ENCODE measurements around the gene CACNA1E.

The CACNA1E gene

DNA sequence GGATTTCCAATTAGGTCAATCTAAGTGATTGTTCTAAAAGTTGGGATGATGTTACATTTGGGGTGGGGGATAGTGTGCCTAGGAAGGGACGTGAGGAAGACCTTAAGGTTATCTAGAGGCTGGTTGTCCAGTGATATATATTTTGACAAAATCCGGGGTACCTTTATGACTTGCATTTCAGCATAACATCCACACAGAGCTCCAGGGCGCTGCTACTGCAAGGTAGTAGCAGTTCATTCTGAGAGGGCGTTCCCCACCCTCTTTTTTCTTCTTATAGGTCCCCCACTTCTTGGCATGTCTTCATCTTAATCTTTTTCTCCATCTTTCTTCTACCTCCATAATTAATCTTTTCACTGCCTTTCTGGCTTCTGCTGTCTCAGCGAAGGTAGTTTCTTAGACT lies 161.9 kb downstream of the CACNA1E start:
- DNase-seq, result no peak

DNA sequence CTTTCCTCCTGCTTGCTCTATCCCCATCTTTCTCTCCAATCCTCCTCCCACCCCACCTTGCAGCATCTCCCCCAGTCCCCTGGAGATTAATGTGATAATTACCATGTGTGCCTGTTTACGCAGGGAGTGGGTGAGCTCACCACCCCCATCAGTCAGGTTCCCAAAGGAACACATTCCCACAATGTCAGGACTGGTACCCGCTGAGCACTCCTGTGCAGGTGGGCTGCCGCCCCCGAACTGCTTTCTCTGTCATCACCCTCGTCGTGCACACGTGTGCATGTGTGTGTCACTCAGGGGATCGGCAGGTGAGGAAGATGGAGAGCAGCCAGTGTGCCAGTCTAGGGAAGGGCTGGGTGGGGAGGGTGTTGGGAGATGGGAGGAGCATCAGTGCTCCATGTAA lies 163.4 kb downstream of the CACNA1E start:
- no peak for DNase-seq

DNA sequence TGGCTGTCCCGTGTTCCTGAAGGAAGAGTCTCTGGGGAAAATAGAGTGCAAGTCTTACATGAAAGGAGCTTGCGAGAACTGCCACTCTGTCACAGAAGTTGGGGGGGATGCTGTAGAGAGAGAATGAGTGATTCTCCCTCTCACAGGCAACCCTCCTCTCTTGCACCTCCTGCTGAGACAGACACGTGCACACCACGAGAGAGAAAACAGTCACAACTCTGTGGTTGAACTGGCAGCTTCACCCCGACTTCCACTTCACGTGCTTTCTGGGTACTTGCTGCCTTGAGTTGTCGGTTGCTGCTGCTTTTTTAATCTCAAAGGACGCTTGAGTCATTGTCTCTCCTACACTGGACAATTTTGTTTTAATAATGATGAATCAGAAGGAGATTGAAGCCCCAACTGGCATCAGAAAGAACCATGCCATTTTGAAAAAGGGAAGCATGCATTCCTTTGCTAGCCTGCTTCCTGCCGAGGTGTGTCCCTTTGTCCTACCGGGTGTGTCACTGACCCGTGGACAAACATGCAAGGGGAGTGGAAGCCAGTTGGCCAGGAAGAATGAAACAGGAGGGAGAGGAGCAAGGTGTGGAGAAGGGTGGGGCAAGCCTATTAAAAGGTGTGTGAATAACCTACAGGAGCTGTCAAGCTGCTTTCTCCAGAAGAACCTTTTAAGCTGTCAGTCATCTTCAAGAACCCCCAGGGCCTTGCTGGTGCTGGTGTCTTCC lies 164.2 kb downstream of the CACNA1E start:
- DNase-seq, result no peak

DNA sequence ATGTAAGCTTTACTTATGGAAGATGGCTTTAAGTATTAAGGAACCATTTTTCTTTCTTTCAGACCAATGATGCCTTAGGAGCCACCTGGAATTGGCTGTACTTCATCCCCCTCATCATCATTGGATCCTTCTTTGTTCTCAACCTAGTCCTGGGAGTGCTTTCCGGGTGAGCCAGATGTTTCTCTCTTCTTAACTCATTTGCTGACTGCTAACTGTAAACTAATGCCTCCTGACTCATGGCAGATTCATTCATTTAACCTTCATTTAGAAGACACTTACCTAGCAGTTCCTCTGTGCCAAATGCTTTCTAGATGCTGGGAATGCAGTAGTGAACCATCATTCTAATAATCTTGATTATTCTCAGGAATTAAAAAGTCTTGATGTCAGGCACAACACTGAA lies 168.0 kb downstream of the CACNA1E start:
- DNase-seq, result no peak

DNA sequence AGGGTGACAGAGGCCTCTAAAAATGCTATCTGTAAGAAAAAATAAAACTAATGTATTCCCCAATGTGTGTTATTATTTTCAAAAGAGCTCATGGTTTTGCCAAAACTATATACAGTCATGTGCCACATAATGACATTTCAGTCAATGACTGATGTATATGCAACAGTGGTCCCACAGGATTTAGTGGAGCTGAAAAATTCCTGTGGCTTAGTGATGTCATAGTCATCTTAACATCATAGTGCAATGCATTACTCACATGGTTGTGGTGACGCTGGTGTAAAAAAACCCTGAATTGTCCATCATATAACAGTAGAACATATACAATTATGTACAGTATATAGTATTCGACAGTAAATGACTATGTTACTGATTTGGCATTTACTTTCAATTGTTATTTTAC lies 172.4 kb downstream of the CACNA1E start:
- DNase-seq, result no peak

DNA sequence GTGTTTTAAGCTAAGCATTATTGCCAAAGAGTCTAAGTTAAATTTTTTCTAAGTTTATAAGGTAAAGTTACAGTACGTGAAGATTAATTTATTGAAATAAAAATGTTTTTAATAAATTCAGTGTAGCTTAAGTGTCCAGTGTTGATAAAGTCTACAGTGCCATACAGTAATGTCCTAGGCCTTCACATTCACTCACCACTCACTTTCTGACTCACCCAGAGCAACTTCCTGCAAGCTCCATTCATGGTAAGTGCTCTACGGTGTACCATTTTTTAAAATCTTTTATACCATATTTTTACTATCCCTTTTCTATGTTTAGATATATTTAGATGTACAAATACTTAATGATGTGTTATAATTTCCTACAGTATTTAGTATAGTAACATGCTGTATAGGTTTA lies 173.2 kb downstream of the CACNA1E start:
- DNase-seq, result no peak

DNA sequence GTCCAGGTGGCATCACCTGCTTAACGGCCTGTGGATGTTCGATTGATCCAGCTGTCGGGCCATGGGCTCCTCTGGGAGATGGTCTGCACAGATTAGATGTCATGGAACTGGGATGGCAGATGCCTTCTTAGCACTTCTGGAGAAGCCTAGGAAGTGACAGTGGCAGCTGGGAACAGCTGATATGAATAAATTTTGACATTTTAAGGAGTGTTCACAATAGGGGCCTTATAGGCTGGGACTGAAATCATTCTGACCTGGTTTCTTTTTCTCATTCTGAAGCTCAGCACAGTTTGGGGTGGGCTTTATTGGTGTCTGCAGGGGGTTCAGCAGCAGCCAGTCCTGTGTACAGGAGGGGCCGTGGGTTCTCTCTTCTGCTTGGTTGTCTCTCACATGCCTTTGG lies 175.3 kb downstream of the CACNA1E start:
- DNase-seq, result no peak

DNA sequence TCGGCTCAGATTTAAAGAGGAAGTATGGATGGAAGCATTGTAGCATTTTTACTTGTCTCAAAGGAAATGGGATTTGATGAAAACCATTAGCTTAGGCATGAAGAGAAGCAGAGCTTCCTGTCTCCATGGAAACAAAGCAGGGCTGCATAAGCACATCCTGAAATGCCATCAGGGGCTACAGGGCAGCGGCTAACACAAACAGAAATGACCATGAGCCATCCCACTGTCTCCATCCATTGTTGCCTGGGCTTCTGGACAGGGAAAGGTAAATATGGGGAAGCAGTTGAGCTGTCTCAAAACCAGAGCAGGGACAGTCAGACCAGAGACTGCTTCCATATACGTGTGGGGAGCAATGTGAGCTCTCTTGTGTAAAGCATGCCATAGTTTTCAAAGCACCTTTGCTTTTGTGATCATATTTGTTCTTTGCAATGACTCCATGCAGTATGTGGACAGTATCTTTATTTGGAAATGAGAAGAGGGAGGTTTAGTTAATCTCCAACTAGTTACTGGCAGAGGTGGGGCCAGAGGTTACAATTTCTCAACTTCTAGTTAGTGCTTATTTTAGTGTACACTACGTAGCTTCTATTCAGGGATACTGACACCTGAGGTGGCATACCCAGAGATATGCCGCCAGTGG lies 176.1 kb downstream of the CACNA1E start:
- no peak for DNase-seq

DNA sequence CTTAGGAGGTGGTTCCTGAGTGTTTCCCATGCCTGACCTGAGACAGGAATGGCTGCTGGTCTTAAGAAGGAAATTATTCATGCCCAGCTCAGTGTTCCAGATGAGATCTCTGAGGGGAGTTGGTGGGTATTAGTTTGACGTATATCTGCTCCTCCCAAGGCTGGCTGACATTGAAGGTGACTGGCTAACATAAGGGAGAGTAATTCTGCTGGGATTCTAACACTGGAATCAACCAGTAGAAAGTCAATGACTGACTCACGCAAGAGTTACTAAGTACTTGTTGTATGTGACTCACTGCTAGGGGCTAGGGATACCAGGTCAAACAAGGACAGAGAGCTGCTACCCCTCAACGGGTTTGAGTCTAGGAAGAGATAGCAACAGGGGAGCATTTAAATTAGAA lies 177.3 kb downstream of the CACNA1E start:
- no peak for DNase-seq

DNA sequence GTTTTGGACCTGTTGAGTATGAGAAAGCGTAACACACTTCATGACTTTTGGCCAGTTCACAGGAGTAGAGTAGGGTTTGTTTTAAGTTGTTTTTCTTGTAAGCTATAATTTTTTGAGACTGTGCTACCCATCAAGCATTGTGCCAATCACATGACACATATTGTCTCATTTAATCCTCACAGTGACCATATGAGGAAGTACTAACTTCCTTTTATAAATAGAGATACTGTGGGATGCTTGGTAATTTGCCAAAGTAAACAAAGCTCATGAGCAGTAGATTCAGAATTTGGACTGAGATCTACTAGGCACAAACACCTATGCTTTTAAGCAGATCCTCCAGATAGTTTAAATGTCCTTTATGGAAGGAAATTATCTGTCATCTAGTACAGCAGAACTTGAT lies 178.3 kb downstream of the CACNA1E start:
- no peak for DNase-seq

DNA sequence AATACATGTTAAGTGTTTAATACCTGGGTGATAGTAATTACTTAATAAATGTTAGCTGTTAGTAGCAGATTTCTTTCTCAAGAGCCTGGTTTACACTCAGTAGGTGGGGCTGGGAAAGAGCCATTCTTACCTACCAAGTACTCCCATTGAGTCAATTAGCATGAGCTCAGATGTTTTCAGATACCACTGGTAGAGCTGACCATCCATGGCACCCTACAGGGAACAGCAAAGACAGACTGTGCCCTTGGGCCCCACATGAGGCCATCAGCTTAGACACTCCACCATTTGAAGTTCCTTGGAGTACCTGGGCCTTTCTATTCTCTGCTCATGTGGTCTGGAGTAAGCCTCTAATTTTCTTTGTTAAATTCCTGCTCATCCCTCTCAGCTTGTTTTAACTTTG lies 179.3 kb downstream of the CACNA1E start:
- no peak for DNase-seq

DNA sequence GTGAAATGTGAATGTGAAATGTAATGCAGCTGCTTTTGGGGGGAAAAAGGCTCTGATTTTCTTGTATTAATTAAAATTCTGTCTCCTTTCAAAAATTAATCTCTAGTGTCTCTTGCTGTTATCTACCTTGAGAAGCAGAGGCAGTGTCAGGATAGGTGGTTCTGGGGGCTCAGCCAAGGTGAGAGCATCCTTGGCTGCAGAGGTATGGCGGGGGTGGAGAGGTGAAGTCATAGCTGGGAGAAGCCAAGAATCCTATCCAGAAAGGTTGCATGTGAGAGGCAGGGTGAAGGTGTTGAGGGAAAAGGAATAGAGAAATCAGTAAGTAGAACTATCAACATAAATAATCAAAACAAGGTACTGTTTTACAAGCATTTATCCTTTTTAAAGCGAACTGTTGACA lies 181.2 kb downstream of the CACNA1E start:
- DNase-seq, result no peak

DNA sequence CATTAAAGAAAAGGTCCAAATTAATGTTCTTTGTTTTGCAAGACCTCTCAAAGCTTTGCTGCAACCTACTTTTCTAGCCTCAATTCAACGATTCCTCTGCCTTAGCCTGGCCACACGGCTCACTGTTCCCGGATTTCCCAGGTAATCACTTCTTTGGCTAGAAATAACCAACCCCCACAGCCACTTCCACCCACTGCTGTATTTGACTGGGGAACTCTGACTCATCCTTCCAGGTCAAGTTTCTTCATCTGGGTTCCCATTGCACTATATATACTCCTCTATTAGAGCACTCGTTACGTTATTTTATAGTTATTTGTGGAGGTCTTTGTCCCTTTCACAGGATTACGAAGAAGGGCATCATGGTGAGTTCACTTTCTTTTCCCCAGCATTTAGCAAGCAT lies 185.9 kb downstream of the CACNA1E start:
- DNase-seq, result no peak

DNA sequence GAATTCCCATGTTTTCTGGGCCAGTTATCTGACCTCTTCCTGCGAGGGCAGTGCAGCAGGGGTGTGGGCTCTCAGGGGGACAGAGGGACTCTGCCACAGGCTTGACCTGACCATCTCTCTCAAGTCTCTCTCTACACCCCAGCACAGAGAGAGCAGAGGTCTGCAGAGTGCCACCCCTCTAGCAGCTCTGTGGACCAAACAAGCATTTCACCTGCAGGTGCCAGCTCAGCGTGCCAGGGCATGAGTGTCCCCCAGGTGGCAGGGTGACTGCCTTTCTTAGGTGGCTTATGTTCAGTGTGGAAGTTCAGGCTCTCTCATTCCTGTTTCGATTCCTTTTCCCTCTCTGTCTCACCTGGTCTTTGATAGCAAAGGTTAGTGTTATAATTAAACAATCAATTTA lies 191.3 kb downstream of the CACNA1E start:
- DNase-seq, result no peak

DNA sequence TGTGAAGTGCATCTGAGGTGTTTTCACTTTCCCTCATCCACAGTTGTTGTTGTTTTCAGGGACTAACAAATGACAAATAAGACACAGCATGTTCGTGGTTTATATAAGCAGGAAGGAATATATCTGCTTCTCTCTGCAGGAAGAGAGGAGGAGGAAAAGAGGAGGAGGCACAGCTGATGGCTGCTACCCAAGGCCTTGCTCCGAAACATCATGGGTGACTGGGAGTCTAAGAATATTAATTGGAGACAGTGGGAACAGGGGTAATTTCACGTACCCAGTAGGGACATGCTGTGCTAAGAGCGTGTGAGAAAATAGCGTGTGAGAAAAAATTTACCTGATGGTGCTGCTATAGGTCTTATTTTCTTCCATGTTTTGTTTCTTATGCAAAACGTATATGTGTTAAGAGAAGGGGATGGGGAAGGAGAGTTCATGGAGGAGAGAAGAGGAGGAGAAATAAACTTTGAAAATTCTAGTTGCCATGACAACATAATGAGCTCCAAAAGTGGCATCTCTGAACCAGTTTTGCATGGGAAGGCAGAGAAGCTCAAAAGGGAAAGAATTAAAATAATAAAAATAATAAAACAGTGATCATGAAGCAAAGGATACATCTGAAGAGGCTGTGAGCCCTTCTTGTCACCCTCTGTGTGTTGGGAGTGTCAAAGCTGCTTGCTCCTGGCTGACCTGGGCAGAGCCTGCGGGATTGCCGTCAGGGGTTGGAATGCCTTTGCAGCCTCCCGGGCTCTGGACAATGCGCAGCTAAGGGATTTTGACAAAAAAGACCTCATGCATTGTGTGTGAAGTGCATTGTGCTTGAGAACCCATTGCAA lies 192.0 kb downstream of the CACNA1E start:
- DNase-seq, result no peak

DNA sequence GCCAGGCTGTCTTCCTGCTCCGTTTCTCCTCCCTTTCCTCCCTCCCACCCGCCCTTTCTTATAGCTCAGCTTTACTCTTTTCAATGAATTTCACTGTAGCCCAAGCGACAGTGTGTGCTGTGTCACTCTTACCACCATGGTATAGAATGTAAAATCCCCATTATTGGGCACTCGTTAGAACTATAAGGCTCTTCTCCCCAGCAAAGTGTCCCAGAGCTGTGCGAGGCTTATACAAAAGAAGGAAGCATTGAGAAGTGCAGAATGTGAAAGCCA lies 192.5 kb downstream of the CACNA1E start:
- DNase-seq, result no peak

DNA sequence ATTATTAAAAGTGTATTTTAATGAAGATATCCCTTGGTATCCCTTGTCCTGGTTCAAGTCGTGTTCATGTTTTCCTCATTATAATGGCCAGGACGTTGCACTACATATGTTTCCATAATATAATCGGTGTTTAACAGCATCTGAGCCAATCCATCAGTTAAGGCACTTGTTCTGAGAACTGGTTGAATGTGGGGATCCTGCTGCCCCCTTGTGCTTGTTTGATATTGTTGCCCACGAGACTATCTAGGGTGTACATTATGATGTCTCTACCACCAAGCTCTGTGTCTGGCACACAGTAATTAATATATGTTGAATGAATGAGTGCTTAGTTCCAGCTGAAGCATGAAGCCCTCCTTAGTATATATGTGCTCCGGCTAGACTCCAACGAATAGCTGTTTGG lies 193.0 kb downstream of the CACNA1E start:
- DNase-seq, result peak; percentile 21

DNA sequence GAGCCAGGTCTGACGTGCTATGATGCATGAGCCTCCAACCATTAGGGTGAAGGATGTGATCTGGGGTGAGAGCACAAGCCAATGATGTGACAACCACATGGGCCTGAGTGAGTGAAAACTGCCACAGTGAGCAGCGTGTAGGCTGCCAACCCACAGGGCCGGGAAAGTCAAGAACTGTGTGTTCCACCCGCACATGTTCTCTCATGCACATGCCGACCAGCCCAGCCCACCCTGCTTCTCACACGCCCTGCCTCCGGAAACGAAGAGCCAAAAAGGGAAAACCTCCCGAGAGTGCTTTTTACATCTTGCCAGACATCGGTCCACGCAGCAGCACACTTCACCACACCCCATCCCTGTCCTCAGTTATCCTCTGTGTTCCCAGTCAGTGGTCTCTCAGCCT lies 197.0 kb downstream of the CACNA1E start:
- DNase-seq, result no peak

DNA sequence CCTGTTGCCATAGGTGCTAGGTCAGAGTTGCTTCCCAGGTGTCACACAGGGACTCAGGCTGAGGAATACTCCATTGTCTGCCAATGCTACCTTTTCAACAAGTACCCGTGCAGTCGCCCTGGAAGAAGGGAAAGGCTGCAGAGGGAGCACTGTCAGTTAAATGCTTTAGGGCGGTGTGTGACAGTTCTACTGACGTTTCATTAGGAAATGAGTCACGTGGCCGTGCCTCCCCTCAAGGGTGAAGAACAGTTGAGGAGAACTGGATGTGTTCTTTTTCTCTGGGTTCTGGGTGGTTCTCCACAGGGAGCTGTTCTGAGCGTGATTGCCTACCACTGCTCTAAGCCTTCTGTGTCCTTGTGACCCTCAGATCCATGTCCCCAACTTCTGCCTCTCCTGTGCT lies 197.6 kb downstream of the CACNA1E start:
- DNase-seq, result no peak

DNA sequence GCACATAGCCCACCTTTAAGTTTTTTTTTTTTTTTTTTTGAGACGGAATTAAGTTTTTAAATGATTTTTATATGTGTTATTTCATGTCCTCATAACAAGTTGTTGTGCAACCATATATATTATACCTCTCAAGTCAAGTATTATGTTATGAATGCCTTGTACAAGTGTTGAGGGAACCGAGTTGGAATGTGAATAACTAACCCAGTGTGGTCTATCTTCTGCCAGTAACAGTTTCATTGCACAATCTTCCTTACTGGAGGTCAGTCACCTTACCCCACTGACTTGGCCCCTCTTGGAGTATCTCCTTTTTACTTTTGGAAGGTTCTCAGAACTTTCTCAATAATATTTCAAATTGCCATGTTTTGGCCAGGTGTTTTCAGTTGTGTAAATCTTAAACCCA lies 201.9 kb downstream of the CACNA1E start:
- DNase-seq, result no peak

DNA sequence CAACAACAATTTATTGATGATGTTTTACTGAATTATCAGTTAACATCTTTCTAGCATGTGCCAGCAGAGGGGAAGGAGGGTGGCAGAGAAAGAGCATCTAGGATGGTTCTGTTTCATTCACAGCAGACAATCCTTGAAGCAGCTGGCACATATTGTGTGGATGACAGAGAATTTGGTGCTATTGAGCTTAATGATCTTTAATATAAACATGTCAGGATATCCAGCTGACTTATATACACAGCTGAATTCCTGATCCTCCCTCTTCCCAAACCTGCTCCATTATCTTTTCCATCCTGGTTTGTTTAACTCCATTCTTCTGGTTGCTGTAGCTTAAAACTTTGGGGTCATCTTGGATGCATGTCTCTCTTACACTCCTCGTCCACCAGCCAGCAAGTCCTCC lies 218.6 kb downstream of the CACNA1E start:
- DNase-seq, result no peak

DNA sequence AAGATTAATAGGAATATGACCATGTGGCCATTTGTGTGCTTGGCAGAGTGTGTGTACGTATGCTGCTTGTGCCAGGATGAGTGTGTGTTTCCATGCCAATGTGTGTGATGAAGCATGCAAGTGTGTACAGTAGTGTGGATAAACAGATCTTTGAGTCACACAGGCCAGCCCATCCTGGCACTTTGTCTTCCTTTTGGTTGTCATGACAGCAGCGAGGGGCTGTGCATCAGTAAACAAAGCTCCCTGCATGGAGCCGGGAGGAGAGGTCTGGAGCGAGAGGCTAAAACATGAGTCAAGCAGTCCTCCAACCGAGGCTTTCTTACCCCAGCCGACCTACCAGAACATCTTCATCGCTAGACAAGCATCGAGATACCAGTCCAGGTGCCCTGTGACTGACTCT lies 221.2 kb downstream of the CACNA1E start:
- DNase-seq, result no peak

DNA sequence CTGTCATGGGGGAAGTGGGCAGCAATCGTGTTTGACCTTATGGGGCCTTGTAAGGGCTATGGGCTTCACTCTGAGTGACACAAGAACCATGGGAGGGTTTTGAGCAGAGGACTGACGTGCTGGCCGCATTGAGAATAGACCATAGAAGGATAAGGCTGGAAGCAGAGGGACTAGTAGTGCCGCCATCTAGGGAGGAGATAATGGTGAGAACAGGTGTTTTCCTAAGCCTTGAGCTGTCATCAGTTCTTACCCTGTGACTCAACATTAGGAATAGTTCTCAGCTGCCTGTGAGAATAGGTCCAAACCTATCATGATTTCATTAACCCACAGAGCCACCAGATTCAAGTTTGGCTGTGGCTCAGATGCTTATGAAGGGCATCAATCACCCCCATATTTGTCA lies 228.5 kb downstream of the CACNA1E start:
- DNase-seq, result no peak

DNA sequence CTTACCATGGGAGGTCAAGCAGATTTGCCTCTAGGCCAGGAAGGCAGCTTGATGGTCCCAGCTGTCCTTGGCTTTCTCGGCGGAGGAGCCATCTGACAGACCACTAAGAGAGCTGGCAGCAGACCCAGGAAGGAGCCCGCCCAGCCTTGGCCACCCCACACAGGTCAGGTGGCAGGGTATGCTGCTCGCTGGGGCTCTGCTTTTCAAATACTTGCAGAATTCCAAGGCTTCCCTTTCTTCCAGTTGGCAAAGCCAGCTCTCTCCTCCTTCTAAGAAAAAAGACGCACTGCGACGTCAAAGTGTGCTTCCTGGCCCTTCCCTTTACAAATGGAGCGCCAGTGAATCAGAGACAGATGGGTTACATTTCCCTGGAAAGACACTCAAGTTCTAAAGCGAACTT lies 229.4 kb downstream of the CACNA1E start:
- no peak for DNase-seq

DNA sequence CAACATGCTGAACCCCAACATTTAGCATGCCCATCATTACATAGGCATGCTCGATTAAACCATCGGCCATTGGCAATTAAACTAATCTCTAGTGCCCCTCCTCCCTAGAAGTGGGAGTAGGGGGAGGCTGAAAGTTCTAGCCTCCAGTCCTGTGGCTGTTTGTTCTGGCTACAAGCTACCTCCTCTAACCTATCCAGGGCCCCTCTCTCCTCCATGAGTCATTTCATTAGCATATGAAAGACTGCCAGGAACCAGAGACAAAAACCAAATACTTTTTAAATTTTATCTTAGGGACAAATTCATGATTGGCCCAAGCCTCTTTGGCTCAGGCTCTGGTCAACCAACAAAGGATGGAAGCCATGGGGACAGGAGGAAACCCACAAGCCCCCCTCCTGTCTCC lies 231.1 kb downstream of the CACNA1E start:
- no peak for DNase-seq

All from GDM1 (cell line).